ENCODE measurements around the gene NMRK1. TPM values are rescaled to one million over a fixed set of nuclear protein-coding genes. Genes with fewer than 3 reads are reported as not detected.

NMRK1 gene
- polyA plus RNA-seq, 1 donor from 2014 or later = 12.9 TPM

DNA sequence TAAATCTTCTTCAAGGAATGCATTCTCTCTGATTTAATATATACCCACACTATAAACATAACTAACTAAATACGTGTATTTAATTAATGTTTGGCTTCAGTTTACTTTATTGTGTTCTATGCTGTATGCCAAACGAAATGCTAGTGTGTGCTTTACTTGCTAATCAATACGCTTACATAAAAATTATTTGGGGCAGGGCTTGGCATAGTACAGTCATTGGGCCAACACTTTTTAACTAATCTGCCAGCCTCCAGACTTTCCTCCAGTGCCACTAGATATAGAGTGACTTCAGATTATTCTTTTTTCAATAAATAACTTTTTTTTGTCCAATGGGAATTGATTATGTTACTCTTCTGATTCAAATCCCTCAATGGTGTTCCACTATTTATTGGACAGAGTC, 51.2 kb downstream of the NMRK1 start:
- Histone ChIP-seq H3K27ac (ENCODE audit: low read length) (no peak overlapping the region), H3K4me2 (ENCODE audit: low read length) (no peak overlapping the region), H3F3A (ENCODE audit: insufficient read depth, low read length, poor library complexity, severe bottlenecking) (no peaks in the 10 kb centered on the region), H3K9ac (ENCODE audit: low read length) (no peak overlapping the region), H3K36me3 (ENCODE audit: insufficient read depth, low read length) (no peaks in the 10 kb centered on the region), H4K20me1 (ENCODE audit: insufficient read depth) (no peaks in the 10 kb centered on the region), H3K79me2 (replicated peaks; ENCODE audit: insufficient read depth, low read length) (no peaks in the 10 kb centered on the region), H2AFZ (ENCODE audit: low read depth, low read length) (no peak overlapping the region), H3K9me2 (ENCODE audit: insufficient read depth, low read length) (no peaks in the 10 kb centered on the region), H3K4me3 (ENCODE audit: low read length) (no peak overlapping the region), H3K27me3 (ENCODE audit: insufficient read depth, low read depth, low read length) (no peaks in the 10 kb centered on the region), H3K9me3 (ENCODE audit: low read length) (no peaks in the 10 kb centered on the region)
- TF ChIP-seq TAF1 (IDR thresholded peaks at IDR 0.05; ENCODE audit: low read depth) (no peak), SMC3 (conservative IDR thresholded peaks at IDR 0.05; ENCODE audit: poor library complexity) (no peak), EP300 (conservative IDR thresholded peaks at IDR 0.05; ENCODE audit: poor library complexity, severe bottlenecking) (no peak), CTCF (IDR thresholded peaks at IDR 0.05; ENCODE audit: poor library complexity, severe bottlenecking) (no peak), MXI1 (conservative IDR thresholded peaks at IDR 0.05; ENCODE audit: poor library complexity, severe bottlenecking) (no peak), POLR2AphosphoS5 (IDR thresholded peaks at IDR 0.05) (no peak), EZH2 (IDR thresholded peaks at IDR 0.05; ENCODE audit: borderline replicate concordance, insufficient read depth, low read length, poor library complexity, severe bottlenecking) (no peak), RAD21 (conservative IDR thresholded peaks at IDR 0.05) (no peak)
- TF ChIP-seq, protein P1, sequence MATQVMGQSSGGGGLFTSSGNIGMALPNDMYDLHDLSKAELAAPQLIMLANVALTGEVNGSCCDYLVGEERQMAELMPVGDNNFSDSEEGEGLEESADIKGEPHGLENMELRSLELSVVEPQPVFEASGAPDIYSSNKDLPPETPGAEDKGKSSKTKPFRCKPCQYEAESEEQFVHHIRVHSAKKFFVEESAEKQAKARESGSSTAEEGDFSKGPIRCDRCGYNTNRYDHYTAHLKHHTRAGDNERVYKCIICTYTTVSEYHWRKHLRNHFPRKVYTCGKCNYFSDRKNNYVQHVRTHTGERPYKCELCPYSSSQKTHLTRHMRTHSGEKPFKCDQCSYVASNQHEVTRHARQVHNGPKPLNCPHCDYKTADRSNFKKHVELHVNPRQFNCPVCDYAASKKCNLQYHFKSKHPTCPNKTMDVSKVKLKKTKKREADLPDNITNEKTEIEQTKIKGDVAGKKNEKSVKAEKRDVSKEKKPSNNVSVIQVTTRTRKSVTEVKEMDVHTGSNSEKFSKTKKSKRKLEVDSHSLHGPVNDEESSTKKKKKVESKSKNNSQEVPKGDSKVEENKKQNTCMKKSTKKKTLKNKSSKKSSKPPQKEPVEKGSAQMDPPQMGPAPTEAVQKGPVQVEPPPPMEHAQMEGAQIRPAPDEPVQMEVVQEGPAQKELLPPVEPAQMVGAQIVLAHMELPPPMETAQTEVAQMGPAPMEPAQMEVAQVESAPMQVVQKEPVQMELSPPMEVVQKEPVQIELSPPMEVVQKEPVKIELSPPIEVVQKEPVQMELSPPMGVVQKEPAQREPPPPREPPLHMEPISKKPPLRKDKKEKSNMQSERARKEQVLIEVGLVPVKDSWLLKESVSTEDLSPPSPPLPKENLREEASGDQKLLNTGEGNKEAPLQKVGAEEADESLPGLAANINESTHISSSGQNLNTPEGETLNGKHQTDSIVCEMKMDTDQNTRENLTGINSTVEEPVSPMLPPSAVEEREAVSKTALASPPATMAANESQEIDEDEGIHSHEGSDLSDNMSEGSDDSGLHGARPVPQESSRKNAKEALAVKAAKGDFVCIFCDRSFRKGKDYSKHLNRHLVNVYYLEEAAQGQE (IDR thresholded peaks at IDR 0.05; ENCODE audit: borderline replicate concordance) = no peak

DNA sequence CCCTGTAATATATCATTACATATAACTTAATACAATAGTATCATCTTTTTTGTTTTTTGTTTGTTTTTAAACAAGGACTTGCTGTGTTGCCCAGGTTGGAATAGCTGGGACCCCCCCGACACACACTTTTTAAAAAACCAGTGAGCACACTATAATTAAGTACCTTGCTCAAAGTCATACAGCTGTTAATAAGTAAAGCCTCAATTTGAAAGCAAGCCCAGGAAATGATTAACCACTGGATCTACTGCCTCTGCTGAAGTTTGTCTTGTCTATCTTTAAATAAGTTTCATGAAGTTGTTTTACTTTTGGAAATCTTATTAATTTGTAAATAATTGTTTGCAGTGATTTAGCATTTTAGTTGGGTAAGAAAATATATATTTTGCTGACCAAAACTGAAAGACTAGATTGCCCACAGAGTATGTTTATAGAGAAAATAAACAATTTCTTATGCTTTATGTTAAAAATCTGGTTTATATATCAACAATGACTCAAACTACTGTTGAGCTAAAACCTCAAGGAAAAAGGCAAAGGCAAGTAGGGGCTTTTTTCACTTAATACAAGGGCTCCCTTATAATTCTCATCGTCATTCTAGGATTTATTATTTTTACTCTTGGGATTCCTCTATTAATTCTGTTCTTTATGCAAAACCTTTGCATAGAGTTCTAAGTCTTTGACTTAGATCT, 54.0 kb downstream of the NMRK1 start:
- Histone ChIP-seq H3K36me3 (ENCODE audit: insufficient read depth, low read length) (no peaks in the 10 kb centered on the region), H3K4me2 (ENCODE audit: low read length) (no peak overlapping the region), H3K79me2 (replicated peaks; ENCODE audit: insufficient read depth, low read length) (no peaks in the 10 kb centered on the region), H2AFZ (ENCODE audit: low read depth, low read length) (no peak overlapping the region), H3K27ac (ENCODE audit: low read length) (no peak overlapping the region), H3K4me3 (ENCODE audit: low read length) (no peak overlapping the region), H4K20me1 (ENCODE audit: insufficient read depth) (no peaks in the 10 kb centered on the region), H3K9me2 (ENCODE audit: insufficient read depth, low read length) (no peaks in the 10 kb centered on the region), H3K9me3 (ENCODE audit: low read length) (no peaks in the 10 kb centered on the region), H3F3A (ENCODE audit: insufficient read depth, low read length, poor library complexity, severe bottlenecking) (no peaks in the 10 kb centered on the region), H3K27me3 (ENCODE audit: insufficient read depth, low read depth, low read length) (no peaks in the 10 kb centered on the region), H3K9ac (ENCODE audit: low read length) (no peak overlapping the region)
- TF ChIP-seq, protein P1 (IDR thresholded peaks at IDR 0.05; ENCODE audit: borderline replicate concordance) = no peak
- no peak for TF ChIP-seq RAD21 (conservative IDR thresholded peaks at IDR 0.05)
- TF ChIP-seq TAF1 (IDR thresholded peaks at IDR 0.05; ENCODE audit: low read depth) = no peak
- no peak for TF ChIP-seq SMC3 (conservative IDR thresholded peaks at IDR 0.05; ENCODE audit: poor library complexity)
- TF ChIP-seq EZH2 (IDR thresholded peaks at IDR 0.05; ENCODE audit: borderline replicate concordance, insufficient read depth, low read length, poor library complexity, severe bottlenecking) = no peak
- no peak for TF ChIP-seq EP300 (conservative IDR thresholded peaks at IDR 0.05; ENCODE audit: poor library complexity, severe bottlenecking)
- no peak for TF ChIP-seq POLR2AphosphoS5 (IDR thresholded peaks at IDR 0.05)
- no peak for TF ChIP-seq CTCF (IDR thresholded peaks at IDR 0.05; ENCODE audit: poor library complexity, severe bottlenecking)
- no peak for TF ChIP-seq MXI1 (conservative IDR thresholded peaks at IDR 0.05; ENCODE audit: poor library complexity, severe bottlenecking)
